Stimulated activated CD8-positive, alpha-beta memory T cell treated with anti-CD3 and anti-CD28 coated beads, Interleukin-2, amount 100 ng/mL, for 48 hours (primary cell): ENCODE data around the gene PTPRT.
A peak's percentile ranks its signal among the peaks of the same experiment; 100 is the strongest.

Source experiments
- DNase-seq, 2 donors: peaks; one replicate each; pipeline ENCODE4 v3.0.0-alpha.2; 2020; ENCODE audit warnings: low read depth in 2 of 2

The PTPRT gene

DNA sequence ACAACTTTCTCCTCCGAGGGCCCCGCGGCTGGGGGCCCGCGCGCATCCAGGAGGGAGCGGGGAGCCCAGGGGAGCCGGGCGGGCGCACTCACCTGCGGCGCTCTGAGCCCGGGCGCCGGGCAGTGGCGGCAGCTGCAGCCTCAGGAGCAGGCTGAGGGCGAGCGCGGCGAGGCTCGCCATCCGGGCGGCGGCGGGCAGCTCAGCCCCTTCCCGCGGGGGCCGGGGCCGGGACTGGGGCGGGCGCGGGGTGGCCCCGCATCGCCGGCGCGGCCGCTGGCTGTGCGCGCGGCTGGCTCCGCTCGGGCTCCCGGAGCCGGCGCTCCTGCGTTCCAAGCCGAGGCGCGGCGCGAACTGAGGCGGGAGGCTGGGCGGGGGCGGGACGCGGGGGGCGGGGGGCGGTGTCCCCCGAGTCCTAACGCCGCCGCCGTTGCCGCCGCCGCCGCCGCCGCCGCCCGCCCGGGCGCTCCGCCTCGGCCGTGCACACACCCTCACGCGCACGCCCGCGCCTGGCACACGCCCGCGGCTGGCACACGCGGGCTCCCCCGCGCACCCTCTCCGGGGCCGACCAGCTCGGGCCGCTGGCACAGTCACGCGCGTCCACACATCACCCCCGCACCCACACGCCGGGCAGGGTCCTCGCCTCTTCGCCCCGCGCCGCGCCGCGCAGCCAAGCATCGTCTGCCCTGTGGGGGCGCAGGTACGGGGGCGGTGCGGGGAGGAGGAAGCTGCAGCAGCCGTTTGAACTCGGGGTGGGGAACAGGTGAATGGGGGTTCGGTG, at the start of gene PTPRT:
Gene PTPRT, minus strand, starts transcription at position 353 of the 778 bp plus-strand sequence. Its CDS starts 173 bp downstream, at position 180.
- no peak for DNase-seq

DNA sequence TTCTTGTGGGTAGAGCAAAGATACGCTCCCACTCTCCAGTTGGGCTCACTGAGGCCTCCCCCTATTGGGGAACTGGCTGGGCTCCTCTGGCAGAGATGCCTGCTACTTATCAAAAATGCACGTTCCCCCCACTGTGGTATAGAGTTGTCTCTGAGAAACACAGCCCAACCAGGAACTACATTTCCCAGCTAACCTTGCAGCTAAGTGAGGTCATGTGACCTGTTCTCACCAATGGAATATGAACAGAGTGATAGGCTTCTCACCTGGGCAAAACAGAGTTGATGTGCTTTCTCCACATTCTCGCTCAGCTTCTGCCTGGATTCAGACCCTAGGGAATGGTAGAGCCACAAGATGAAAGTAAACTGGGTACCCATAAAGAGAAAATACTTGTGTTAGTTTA, 49.1 kb upstream of the PTPRT start:
- DNase-seq: no peak

DNA sequence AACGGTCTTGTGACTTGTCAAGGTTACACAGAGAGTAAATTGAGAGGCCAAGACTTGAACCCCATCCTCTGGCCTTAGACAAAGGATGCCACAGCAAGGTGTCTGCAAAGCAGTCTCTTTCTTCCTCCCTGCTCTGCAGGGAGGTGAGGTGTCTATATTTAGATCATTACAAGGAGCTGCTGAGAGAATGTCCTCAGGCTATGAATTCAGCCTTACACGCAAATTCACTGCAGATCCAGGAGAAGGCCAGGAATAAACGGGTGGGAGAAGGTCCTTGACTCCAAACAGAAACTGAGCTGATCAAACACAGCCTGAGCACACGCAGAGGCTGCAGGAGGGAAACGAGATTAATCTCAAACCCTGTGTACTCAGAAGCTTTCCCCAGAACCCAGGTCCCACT, 48.6 kb upstream of the PTPRT start:
- no peak for DNase-seq

DNA sequence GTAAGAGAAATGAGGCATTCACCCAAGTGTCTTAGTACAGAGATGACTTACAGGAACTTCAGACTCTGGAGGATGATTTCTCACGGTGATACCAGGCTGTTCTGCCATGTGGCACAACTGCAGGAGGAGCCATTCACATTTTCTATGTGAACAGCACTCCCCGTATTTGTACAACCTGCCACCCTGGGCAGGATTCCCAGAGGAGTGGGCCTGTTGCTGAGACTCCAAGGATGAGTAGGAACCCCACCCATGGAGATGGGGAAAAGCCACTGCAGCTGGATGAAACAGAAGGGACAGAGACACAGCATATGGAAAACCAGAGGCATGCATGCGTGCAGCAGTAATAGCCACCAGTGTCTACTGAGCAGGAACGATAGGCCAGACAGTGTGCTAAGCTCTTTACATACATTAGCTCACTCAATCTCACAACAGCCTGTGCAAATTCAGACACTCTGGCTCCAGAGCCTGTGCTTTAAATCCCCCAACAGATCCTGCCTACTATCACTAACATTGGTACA, 48.0 kb upstream of the PTPRT start:
- no peak for DNase-seq

DNA sequence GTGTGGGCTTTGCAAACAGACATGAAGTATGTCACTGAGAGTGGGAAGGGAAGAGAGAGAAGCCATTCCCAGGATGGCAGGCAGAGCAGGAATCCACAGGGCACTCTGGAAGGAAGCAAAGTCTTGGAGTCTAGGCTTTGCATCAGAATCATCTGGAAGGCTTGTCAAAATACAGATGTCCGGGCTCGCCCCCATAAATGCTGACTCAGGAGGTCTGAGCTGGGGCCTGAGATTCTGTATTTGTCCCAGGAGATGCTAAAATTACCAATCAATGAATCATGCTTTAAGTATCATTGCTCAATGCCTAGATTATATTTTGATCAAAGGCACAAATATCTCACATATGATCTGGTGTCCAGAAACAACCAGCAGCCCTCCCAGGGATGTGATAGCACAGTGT, 46.3 kb upstream of the PTPRT start:
- DNase-seq: no peak

DNA sequence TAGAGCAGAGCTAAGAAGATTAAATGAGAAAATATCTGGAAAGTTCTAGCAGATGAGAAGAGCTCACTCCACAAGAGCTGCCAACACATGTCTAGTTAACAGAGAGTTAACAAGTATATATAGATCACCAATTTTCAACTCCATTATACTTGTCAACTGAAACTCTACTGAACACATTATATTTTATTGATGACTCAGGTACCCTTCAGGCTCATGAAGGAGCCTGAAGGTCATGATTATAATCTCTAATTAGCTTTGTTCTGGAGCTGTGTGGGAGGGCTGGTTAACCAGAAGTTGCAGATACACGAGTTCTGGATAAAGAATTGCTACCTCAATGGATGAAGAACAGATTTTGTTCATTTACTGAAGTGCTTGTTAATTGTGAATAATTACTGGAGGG, 42.1 kb upstream of the PTPRT start:
- no peak for DNase-seq

DNA sequence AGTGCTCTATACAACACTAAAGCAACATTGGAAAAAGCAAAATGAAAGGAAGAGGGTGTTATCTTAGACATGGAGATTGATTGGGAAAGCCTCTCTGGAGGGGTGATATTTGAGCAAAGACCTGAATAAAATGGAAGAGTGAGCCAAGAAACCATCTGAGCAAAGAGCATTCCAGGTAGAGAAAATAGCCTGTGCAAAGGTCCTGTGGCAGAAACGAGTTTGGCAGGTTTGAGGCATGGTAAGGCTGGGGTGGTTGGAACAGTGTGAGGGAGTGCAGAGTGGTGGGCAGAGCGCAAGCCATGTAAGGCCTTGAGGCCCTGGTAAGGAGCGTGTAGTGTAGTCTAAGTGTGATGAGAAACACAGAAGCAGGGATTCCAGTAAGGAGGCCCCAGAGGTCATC, 40.0 kb upstream of the PTPRT start:
- DNase-seq: no peak

DNA sequence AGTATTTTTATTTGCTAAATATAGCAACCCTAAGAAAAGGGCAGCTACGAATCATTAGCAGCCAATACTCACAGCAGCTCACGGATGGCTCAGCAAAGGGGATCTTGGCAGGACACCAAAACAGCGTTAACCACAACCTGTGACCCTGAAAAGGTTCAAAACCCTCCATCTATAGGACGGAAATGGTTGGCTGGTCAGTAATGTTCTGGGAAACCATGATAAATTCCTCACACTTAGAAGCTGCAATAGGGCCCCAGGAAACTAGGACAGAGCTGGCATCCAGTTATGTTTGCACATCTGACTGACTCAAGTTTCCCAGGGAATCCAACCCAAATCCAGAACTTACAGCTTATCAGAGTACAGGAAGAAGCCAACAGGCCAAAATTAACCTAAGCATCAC, 30.9 kb upstream of the PTPRT start:
- no peak for DNase-seq

DNA sequence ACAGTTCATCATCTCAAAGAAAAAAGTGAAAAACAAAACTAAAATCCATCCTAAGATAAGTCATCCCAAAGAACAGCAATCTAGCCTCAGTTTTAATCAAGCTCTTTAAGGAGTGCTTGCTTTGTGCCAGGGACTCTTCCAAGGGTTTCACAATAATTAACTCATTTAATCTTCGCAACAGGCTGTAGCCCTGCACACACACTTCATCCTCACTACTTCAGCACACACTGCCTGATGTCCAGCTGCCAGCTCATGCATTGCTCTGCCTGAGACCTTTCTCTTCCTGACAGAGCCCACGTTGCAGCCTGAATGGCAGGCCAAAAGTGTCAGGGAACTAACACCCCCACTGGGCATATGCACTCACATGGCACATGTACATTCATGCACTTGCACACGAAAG, 21.2 kb upstream of the PTPRT start:
- no peak for DNase-seq

DNA sequence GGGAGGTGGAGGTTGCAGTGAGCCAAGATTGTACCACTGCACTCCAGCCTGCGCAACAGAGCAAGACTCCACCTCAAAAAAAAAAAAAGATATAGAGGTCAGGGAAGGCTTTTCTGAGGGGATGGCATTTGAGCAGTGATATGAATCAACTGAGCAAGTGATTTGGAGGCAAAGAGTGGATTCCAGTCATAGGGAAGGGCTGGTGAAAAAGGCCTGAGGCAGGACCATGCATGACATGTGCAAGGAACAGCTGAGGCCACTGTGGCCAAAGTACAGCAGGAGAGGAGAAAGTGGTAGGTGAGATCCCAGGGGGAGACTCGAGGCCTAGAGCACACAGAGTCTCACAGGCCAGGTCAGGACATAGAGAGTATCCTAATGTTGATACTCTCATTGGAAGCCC, 20.1 kb upstream of the PTPRT start:
- no peak for DNase-seq

DNA sequence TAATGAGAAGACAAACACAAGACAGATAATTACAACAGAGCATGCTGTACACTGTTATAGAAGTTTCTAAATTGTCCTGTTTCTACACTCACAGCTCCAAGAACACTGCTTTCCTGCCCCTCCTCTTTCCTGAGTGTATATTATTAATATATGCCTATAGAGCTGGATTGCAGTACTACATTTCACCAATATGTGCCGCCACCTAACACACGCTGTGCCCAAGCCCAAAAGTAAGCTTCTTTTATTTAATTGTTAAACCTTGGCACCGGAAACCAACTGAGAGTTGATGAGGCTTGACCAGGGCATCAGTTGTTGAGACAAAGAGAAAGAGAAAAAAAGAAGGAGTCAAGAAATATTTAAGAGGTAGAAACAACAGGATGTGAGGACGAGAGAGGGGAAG, 16.0 kb upstream of the PTPRT start:
- DNase-seq: no peak

DNA sequence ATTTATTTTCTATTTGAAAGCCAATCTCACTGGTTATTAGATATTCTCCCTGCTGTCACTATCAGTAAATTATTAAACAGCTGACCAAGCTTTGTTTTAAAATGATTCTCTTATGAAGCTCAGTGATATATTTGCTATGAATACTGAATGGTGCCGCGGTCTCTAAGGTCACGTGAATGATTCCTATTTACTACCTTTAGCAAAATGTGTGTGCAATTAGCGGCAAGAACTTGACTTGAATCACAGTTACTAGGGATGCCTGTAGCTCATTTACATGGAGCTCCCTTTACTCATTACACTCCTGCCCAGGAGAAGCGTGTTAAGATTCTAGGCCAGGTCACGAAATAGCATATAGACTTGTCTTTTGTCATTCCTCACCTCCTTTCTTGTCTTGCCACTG, 12.4 kb upstream of the PTPRT start:
- no peak for DNase-seq

DNA sequence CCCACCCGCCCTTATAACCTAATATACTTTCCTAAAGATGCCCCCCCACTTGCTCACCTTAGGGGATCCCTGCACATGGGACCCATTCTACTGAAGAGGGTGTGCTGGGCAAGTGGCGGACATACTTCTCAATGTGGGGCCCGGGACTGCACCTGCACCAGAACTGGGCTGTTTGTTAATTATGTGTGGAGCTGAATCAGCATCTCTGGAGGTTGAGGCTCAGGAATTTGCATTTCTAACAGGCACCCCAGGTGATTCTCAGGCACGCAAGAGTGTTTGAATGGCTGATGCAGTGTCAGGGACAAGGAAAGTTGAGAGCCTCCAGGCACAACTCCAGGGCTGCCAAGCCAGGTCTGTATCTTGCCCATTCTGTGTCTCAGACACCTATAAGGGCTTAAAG, 8.9 kb upstream of the PTPRT start:
- no peak for DNase-seq

DNA sequence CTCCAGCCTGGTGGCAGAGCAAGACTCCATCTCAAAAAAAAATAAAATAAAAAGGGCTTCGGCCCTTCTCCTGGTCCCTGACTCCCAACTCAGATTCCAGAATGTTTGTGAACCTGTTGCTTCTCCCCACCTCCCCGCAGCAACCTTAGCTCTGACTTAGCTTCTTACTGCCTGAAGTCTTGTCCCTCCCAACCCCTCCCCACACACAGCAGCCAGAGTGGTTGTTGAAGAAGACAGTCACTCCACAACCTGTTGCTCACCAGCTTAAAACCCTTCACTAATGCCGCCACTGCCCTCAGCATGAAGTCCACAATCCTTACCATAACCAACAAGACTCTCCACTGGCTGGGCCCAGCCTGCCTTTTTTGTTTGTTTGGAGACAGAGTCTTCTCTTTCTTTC, 6.5 kb upstream of the PTPRT start:
- no peak for DNase-seq

DNA sequence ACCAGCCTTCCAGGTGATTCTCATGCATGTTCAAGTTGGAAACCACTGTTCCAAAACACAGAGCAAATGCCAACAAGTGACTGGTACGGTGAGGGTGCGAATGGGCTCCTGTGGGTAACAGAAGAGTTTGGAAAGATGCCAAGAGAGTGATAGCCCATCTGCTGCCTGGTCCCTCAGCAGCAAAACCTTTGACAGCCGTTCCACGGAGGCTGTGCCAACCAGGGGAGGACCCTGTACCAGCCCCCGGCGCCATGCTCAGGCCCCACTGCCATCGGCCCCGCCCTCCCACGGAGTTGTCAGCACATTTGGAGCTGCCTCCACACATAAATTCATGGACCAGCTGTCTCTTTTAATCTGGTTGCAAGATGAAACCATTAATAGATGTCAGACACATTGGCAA, 4.4 kb upstream of the PTPRT start:
- no peak for DNase-seq

DNA sequence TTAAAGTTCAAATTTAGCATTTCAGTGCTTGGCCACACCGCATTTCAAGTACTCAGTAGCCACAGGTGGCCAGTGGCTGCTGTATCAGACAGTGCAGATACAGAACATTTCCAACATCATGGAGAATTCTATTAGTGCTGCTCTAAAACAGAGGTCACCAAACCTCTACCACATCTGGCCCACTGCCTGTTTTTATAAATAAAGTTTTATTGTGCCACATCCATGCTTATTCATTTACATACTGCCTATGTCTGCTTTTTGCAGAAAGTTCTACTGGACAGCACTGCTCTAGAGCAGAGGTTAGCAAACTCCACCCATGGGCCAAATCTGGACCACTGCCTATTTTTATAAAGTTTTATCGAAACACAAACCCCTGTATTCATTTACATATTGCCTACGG, 3.7 kb upstream of the PTPRT start:
- no peak for DNase-seq

DNA sequence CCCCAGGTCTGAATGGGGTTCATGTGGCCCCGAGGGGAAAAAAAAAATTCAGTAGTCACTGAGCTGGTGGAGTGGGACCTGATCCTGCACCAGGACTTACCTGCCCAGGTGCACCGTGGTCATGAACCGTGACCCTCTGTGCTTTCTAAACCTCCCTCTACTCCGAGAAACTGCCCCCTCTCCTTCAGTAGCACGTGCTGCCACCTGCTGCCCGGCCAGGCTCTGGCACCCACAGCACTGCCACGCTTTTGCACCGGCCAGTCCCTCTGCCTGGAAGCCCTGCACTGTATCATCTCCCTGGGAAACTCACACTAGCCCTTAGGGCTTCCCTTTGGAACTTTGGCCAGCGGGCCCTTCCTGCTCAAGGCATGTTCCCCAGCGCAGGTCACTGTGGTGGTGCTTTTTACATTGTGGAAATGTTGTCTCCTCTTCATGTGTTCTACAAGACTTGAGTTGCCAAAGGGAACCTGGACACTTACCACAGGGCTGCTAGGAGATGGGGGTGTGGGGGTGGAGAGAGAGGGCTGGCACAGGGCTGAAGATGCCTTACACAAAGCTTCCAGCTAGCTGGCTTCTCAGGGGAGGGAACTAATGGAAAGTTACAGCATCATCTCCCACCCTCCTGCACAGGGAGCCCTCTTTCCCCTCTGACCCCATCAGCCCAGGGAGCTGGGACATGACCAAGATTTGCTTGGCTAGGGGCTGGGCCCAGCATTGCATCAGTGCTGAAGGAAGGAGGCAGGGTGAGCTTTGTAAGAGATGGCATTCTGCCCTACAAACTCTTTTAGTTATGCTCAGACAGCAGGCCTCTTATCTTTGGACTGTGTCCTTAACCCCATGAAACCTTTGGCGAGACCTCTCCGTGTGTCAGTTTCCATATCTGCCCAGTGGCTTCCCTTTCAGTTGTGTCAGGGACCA, 2.5 kb upstream of the PTPRT start:
- peak in 1 of 2 donors; percentile 7 for DNase-seq

DNA sequence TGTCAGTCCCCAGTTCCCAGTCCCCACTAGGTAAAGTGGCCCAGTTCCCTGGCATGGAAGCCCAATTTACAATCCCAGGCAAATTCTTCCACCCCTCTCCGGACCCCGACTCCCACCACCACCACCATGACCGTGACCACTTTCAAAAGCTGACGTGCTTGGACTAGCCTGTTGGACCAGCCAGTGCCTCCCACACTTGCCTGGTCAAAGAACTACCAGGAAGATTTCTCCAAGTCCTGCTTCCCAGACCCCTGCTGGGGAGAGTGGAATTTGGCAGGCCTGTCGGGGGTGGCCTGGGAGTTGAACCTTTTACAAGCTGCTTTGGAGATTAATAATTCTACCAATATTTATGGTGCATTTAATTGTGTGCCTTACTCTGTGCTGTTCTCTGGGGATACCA, 1.4 kb upstream of the PTPRT start:
- DNase-seq: no peak

DNA sequence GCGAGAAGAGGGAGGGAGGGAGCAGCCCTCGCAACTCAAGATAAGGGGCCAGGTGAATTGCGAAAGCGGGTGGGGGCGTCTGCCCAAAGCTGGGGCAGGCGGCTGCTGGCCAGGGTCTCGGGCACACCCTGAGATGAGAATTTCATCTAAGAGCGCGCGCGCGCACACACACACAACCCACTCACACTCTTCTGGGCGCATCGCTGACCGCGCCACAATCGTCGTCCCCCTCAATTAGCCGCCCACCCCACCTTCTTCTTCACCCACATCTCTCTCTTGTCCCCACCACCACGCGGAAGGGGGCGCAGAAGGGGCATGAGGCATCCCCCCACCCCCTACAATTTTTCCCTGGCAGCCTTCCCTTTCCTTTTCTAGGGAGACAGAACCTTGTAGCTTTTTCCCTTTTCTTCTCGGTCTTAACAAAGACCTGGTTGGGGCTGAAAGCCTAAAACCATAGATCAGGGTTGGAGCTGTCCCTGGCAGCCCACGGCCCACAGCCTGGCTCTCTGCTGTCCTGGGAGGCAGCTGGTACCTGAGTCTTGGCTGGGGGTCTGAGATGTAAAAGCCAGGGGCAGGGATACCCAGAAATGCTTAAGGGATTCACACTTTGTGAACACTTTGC, 737 bp upstream of the PTPRT start:
- no peak for DNase-seq

DNA sequence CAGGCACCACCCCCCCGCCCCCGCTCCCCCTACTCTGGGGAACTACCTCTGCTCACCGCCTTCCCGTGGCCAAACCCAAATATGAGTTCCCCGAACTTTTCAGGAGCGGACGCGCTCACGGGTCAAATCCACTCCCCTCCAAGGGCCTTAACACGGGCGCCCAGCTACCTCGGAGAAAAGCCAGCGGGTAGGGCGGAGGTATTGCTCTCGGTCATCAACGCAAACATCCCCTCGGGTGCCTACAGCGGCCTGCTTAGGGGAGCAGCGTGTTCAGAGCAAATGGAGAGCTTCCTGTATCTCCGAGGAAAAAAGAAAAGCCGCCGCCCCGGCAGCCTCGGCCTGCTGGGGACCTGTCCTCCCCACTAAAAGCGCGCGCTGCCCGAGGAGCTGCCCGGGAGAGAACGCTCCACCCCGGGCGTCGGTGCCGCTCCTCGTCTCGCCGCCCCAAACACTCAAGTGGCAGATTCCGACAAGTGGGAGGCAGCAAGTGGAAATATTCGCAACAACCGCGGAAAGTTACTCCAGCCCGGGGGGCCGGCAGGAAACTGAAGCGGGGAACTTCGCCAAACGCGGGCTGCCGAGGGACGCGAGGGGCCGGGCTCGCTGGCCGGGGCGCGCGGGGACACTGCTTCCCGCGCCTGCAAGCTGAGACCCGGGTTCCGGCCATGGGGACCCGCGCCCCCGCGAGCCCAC, 699 bp downstream of the PTPRT start:
- DNase-seq: no peak

DNA sequence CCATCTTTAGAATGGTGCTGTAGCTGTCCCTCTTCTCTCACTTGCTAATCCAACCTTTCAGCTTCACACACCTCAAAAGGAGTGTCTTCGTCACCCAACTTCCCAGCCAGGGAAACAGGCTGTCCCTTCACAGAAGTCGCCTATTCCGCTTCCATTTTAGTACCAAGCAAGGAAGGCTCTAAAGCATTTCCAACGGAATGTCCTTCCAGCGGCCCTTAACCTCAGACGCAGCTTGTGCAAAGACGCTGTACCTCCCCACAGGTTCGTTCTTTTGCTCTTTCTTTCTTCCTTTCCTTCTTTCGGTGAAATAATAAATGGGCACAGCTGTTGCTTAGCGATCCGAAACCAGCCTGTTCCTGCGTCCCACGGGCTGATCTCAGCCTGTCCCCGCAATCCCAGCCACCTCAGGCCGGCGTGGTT, 1.5 kb downstream of the PTPRT start:
- no peak for DNase-seq
